ENCODE data around the gene HBG2. TPM values are rescaled to one million over a fixed set of nuclear protein-coding genes. Genes with fewer than 3 reads are reported as not detected.

HBG2 gene
- total and polyA plus RNA-seq, 2 donors from 2014 or later, result not detected

GRCh38 chr11:5234381-5234834 lies 20.2 kb downstream of the HBG2 start, which contains the start of gene HBD:
TSS of gene HBD (minus strand) at chr11:5234483. CDS start at chr11:5234433, 50 bp downstream.
- Histone ChIP-seq H3K36me3 (ENCODE audit: control insufficient read depth in 2 of 3, insufficient read depth in 3 of 3, low read length in 3 of 3) (no peaks in the 10 kb centered on the region), H3K4me1 (ENCODE audit: control insufficient read depth in 2 of 3, insufficient read depth in 2 of 3, low read depth in 1 of 3, low read length in 3 of 3) (peaks cover 0 to 6% (median 0%) of the 10 kb centered on the region in 3 donors), H3K27ac (ENCODE audit: low read depth in 2 of 2, low read length in 2 of 2) (no peak within 1 kb of the TSS), H3K9ac (ENCODE audit: low read length in 3 of 3) (no peak within 1 kb of the TSS), H3K27me3 (ENCODE audit: control insufficient read depth, insufficient read depth, low read length) (no peaks in the 10 kb centered on the region), H3K9me3 (ENCODE audit: control insufficient read depth in 2 of 3, insufficient read depth in 1 of 3, low read length in 3 of 3) (no peaks in the 10 kb centered on the region), H3K4me3 (ENCODE audit: low read length in 3 of 3) (no peak within 1 kb of the TSS)
- DNase-seq, result no peak
- intact Hi-C loops (cut with DNase I), result no loop called here
- no peak for FAIRE-seq
- TF ChIP-seq, protein P1, sequence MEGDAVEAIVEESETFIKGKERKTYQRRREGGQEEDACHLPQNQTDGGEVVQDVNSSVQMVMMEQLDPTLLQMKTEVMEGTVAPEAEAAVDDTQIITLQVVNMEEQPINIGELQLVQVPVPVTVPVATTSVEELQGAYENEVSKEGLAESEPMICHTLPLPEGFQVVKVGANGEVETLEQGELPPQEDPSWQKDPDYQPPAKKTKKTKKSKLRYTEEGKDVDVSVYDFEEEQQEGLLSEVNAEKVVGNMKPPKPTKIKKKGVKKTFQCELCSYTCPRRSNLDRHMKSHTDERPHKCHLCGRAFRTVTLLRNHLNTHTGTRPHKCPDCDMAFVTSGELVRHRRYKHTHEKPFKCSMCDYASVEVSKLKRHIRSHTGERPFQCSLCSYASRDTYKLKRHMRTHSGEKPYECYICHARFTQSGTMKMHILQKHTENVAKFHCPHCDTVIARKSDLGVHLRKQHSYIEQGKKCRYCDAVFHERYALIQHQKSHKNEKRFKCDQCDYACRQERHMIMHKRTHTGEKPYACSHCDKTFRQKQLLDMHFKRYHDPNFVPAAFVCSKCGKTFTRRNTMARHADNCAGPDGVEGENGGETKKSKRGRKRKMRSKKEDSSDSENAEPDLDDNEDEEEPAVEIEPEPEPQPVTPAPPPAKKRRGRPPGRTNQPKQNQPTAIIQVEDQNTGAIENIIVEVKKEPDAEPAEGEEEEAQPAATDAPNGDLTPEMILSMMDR (IDR thresholded peaks at IDR 0.05; ENCODE audit: borderline replicate concordance, extremely low read depth, insufficient read depth), result no peak

DNA sequence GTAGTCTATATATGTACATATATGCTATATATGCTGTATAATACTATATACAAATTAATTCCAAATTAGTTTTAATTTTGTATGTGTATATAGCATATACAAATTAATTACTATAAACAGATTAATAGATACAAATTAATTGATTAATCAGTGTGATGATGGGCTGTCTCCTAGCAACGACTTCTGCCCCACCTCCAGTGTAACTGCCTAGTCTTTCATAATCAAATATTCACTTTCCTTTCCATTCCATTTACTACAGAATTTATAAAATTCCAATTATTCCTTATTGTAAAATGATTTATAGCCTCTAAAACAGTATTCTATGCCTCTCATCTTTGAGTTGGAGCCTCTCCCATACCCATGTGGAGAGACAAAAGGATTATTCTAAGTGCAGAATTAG lies 21.3 kb downstream of the HBG2 start:
- intact Hi-C loops (cut with DNase I), result no loop called here
- H3K9ac ChIP-seq (ENCODE audit: low read length in 3 of 3), result no peak overlapping the region
- TF ChIP-seq, protein P1 (IDR thresholded peaks at IDR 0.05; ENCODE audit: borderline replicate concordance, extremely low read depth, insufficient read depth), result no peak

GRCh38 chr11:5232821-5233220 lies 21.8 kb downstream of the HBG2 start:
- no peak for DNase-seq
- intact Hi-C loops (cut with DNase I), result no loop called here
- Histone ChIP-seq H3K4me3 (ENCODE audit: low read length in 3 of 3) (no peak overlapping the region), H3K27ac (ENCODE audit: low read depth in 2 of 2, low read length in 2 of 2) (no peak overlapping the region), H3K4me1 (ENCODE audit: control insufficient read depth in 2 of 3, insufficient read depth in 2 of 3, low read depth in 1 of 3, low read length in 3 of 3) (peaks cover 0 to 6% (median 0%) of the 10 kb centered on the region in 3 donors), H3K36me3 (ENCODE audit: control insufficient read depth in 2 of 3, insufficient read depth in 3 of 3, low read length in 3 of 3) (no peaks in the 10 kb centered on the region), H3K9me3 (ENCODE audit: control insufficient read depth in 2 of 3, insufficient read depth in 1 of 3, low read length in 3 of 3) (no peaks in the 10 kb centered on the region), H3K27me3 (ENCODE audit: control insufficient read depth, insufficient read depth, low read length) (no peaks in the 10 kb centered on the region), H3K9ac (ENCODE audit: low read length in 3 of 3) (no peak overlapping the region)
- TF ChIP-seq, protein P1 (IDR thresholded peaks at IDR 0.05; ENCODE audit: borderline replicate concordance, extremely low read depth, insufficient read depth), result no peak
- FAIRE-seq, result no peak

More for the DNA sequence above, 21.3 kb downstream of the HBG2 start:
- Histone ChIP-seq H3K36me3 (ENCODE audit: control insufficient read depth in 2 of 3, insufficient read depth in 3 of 3, low read length in 3 of 3) (no peaks in the 10 kb centered on the region), H3K4me1 (ENCODE audit: control insufficient read depth in 2 of 3, insufficient read depth in 2 of 3, low read depth in 1 of 3, low read length in 3 of 3) (peaks cover 0 to 6% (median 0%) of the 10 kb centered on the region in 3 donors), H3K9me3 (ENCODE audit: control insufficient read depth in 2 of 3, insufficient read depth in 1 of 3, low read length in 3 of 3) (no peaks in the 10 kb centered on the region), H3K27ac (ENCODE audit: low read depth in 2 of 2, low read length in 2 of 2) (no peak overlapping the region), H3K27me3 (ENCODE audit: control insufficient read depth, insufficient read depth, low read length) (no peaks in the 10 kb centered on the region), H3K4me3 (ENCODE audit: low read length in 3 of 3) (no peak overlapping the region)
- FAIRE-seq (no peak), DNase-seq (no peak)

GRCh38 chr11:5232176-5232575 lies 22.4 kb downstream of the HBG2 start:
- no peak for DNase-seq
- Histone ChIP-seq H3K4me1 (ENCODE audit: control insufficient read depth in 2 of 3, insufficient read depth in 2 of 3, low read depth in 1 of 3, low read length in 3 of 3) (peaks cover 0 to 6% (median 0%) of the 10 kb centered on the region in 3 donors), H3K9ac (ENCODE audit: low read length in 3 of 3) (no peak overlapping the region), H3K36me3 (ENCODE audit: control insufficient read depth in 2 of 3, insufficient read depth in 3 of 3, low read length in 3 of 3) (no peaks in the 10 kb centered on the region), H3K9me3 (ENCODE audit: control insufficient read depth in 2 of 3, insufficient read depth in 1 of 3, low read length in 3 of 3) (no peaks in the 10 kb centered on the region), H3K27ac (ENCODE audit: low read depth in 2 of 2, low read length in 2 of 2) (no peak overlapping the region), H3K4me3 (ENCODE audit: low read length in 3 of 3) (no peak overlapping the region), H3K27me3 (ENCODE audit: control insufficient read depth, insufficient read depth, low read length) (no peaks in the 10 kb centered on the region)
- intact Hi-C loops (cut with DNase I), result no loop called here
- TF ChIP-seq, protein P1 (IDR thresholded peaks at IDR 0.05; ENCODE audit: borderline replicate concordance, extremely low read depth, insufficient read depth), result no peak
- no peak for FAIRE-seq
